MV-4-11 (cell line): Measurements from ENCODE around the gene CYSTM1.
"Not testable (repeated sequence)": the region's sequence is repeated elsewhere in the genome, so short reads cannot be mapped to it uniquely, and the experiment has no call there.

Experiments
- DNase-seq: peaks from one replicate; lab custom pipeline; 2025; lab: John Stamatoyannopoulos, UW

CYSTM1 gene

GRCh38 chr5:140178086-140178410 is 3.1 kb downstream of the CYSTM1 start:
- no peak for DNase-seq

GRCh38 chr5:140178482-140179116 is 3.6 kb downstream of the CYSTM1 start:
- DNase-seq, result no peak

- peak; percentile 31 for DNase-seq
These were observed 6.1 kb downstream of the CYSTM1 start for GRCh38 chr5:140181002-140181483.

- DNase-seq, result no peak
These were observed 6.5 kb downstream of the CYSTM1 start for GRCh38 chr5:140181525-140181924.

- no peak for DNase-seq
These were observed 7.2 kb downstream of the CYSTM1 start for GRCh38 chr5:140182075-140182711.

- peak; percentile 84 for DNase-seq
These were observed 7.9 kb downstream of the CYSTM1 start for GRCh38 chr5:140182803-140183367.

- DNase-seq, result no peak
These were observed 10.4 kb downstream of the CYSTM1 start for GRCh38 chr5:140185409-140185808.

GRCh38 chr5:140186267-140186671 is 11.3 kb downstream of the CYSTM1 start:
- DNase-seq, result peak; percentile 52

- DNase-seq, result no peak
These were observed 14.3 kb downstream of the CYSTM1 start for GRCh38 chr5:140189253-140189652.

- DNase-seq, result no peak
These were observed 15.2 kb downstream of the CYSTM1 start for GRCh38 chr5:140189977-140190871.

GRCh38 chr5:140190872-140191218 is 15.9 kb downstream of the CYSTM1 start:
- DNase-seq, result no peak

- DNase-seq, result no peak
These were observed 17.9 kb downstream of the CYSTM1 start for GRCh38 chr5:140192715-140193430.

- no peak for DNase-seq
These were observed 19.7 kb downstream of the CYSTM1 start for GRCh38 chr5:140194662-140195061.

- no peak for DNase-seq
These were observed 21.3 kb downstream of the CYSTM1 start for GRCh38 chr5:140196115-140196814.

- DNase-seq, result no peak
These were observed 22.0 kb downstream of the CYSTM1 start for GRCh38 chr5:140197023-140197422.

GRCh38 chr5:140198915-140199314 is 23.9 kb downstream of the CYSTM1 start:
- DNase-seq, result not testable (repeated sequence)

GRCh38 chr5:140202078-140202477 is 27.1 kb downstream of the CYSTM1 start:
- DNase-seq, result no peak

GRCh38 chr5:140202610-140203009 is 27.6 kb downstream of the CYSTM1 start:
- DNase-seq, result no peak

GRCh38 chr5:140205216-140205615 is 30.2 kb downstream of the CYSTM1 start:
- peak; percentile 73 for DNase-seq

GRCh38 chr5:140205952-140206351 is 31.0 kb downstream of the CYSTM1 start:
- DNase-seq, result no peak

- DNase-seq, result peak; percentile 52
These were observed 32.4 kb downstream of the CYSTM1 start for GRCh38 chr5:140207250-140207964.
